Measurements from ENCODE around the gene PPP1R7. TPM values are rescaled to one million over a fixed set of nuclear protein-coding genes. Genes with fewer than 3 reads are reported as not detected.

PPP1R7 gene
- total RNA-seq, 2 donors from 2014 or later, result 48.5 to 52.7 TPM

DNA sequence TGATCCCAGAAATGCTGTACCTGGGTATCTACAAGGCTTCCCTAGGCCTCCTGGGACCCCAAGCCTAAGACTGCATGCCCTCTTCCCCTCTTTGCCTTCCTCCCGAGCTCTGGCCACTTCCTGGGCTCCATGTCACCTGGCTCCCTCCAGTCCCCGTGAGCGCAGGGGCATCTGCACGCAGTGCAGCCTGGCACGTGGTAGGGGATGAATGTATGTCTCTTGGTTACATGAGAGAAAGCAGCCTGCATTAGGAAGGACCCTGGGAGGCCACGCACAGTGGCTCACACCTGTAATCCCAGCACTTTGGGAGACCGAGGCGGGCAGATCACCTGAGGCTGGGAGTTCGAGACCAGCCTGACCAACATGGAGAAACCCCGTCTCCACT lies 16.8 kb upstream of the PPP1R7 start:
- WGBS, 2 experiments (ENCODE audit: insufficient coverage in 1 of 2, insufficient read length in 1 of 2), result 90 to 96% methylated on average over 6 to 10 of the region's 10 CpGs
- TF ChIP-seq, protein P1, sequence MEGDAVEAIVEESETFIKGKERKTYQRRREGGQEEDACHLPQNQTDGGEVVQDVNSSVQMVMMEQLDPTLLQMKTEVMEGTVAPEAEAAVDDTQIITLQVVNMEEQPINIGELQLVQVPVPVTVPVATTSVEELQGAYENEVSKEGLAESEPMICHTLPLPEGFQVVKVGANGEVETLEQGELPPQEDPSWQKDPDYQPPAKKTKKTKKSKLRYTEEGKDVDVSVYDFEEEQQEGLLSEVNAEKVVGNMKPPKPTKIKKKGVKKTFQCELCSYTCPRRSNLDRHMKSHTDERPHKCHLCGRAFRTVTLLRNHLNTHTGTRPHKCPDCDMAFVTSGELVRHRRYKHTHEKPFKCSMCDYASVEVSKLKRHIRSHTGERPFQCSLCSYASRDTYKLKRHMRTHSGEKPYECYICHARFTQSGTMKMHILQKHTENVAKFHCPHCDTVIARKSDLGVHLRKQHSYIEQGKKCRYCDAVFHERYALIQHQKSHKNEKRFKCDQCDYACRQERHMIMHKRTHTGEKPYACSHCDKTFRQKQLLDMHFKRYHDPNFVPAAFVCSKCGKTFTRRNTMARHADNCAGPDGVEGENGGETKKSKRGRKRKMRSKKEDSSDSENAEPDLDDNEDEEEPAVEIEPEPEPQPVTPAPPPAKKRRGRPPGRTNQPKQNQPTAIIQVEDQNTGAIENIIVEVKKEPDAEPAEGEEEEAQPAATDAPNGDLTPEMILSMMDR (conservative IDR thresholded peaks at IDR 0.05), result no peak
- H3K36me3 Mint-ChIP-seq (ENCODE audit: low read depth), result peaks cover 49% of the 10 kb centered on the region

DNA sequence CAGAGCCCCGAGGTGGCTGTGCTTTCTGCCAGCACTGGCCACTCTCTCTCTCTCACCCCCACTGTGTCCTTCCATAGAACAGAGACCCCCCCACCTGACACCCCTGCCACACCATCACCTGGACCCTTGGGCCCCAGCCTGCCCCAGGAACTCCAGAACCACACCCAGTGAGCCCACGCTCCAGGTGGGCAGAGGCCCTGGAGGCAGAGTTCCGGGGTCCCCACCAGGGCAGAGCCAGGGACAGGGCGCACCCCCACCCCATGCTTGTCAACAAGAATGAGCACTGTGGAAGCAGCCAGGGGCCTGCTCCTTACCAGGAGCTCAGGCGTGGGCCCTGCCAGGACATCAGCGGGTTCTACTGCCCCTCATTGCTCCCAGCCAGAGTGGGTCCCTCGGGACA lies 15.6 kb upstream of the PPP1R7 start:
- Histone ChIP-seq H3K4me3 (ENCODE audit: low read length) (no peak overlapping the region), H3K9me3 (ENCODE audit: control insufficient read depth, low read length) (no peaks in the 10 kb centered on the region), H3K9ac (ENCODE audit: extremely low read depth, low read length, poor library complexity, severe bottlenecking) (no peak overlapping the region), H3K27ac (ENCODE audit: low read depth, low read length) (no peak overlapping the region), H3K27me3 (ENCODE audit: control insufficient read depth, insufficient read depth, low read length, poor library complexity, severe bottlenecking) (no peaks in the 10 kb centered on the region), H3K4me1 (ENCODE audit: control insufficient read depth, insufficient read depth, low read length) (no peaks in the 10 kb centered on the region), H3K36me3 (ENCODE audit: control insufficient read depth, insufficient read depth, low read length) (peaks cover 35% of the 10 kb centered on the region)
- Mint-ChIP-seq H3K4me3 (no peak overlapping the region), H3K36me3 (ENCODE audit: low read depth) (peaks cover 48% of the 10 kb centered on the region), H3K4me1 (no peaks in the 10 kb centered on the region), H3K27me3 (ENCODE audit: insufficient read depth) (no peaks in the 10 kb centered on the region), H3K27ac (no peak overlapping the region), H3K9me3 (no peaks in the 10 kb centered on the region)
- 90 to 100% methylated on average over 1 to 7 of the region's 7 CpGs for WGBS, 2 experiments (ENCODE audit: insufficient coverage in 1 of 2, insufficient read length in 1 of 2)
- DNase-seq, result no peak
- TF ChIP-seq, protein P1 (conservative IDR thresholded peaks at IDR 0.05), result no peak

More for the DNA sequence above, 16.8 kb upstream of the PPP1R7 start:
- Mint-ChIP-seq H3K9me3 (no peaks in the 10 kb centered on the region), H3K27me3 (ENCODE audit: insufficient read depth) (no peaks in the 10 kb centered on the region), H3K4me3 (no peak overlapping the region), H3K27ac (no peak overlapping the region), H3K4me1 (no peaks in the 10 kb centered on the region)
- Histone ChIP-seq H3K27ac (ENCODE audit: low read depth, low read length) (no peak overlapping the region), H3K4me3 (ENCODE audit: low read length) (no peak overlapping the region), H3K9ac (ENCODE audit: extremely low read depth, low read length, poor library complexity, severe bottlenecking) (no peak overlapping the region), H3K27me3 (ENCODE audit: control insufficient read depth, insufficient read depth, low read length, poor library complexity, severe bottlenecking) (no peaks in the 10 kb centered on the region), H3K4me1 (ENCODE audit: control insufficient read depth, insufficient read depth, low read length) (no peaks in the 10 kb centered on the region), H3K36me3 (ENCODE audit: control insufficient read depth, insufficient read depth, low read length) (peaks cover 28% of the 10 kb centered on the region), H3K9me3 (ENCODE audit: control insufficient read depth, low read length) (no peaks in the 10 kb centered on the region)
- no peak for DNase-seq

DNA sequence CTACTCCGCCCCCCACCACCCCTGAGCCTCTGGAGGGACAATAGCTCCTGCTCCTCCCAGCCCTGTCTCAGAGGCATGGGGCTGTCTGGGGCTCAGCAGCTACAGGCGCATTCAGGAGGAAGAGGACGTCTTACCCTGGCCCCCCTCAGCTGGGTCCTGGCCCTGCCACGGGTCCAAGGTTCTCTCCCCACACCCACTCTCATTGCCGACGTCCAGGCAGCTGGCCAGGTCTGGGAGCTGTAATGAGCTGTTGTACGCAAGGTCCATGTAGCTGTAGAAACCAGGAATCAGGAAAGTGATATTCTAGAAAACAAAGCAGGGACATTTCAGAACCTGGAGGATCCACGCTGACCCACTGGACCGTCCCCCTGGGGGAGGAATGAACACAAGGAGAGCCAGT lies 14.5 kb upstream of the PPP1R7 start:
- WGBS, 2 experiments (ENCODE audit: insufficient coverage in 1 of 2, insufficient read length in 1 of 2), result 89 to 98% methylated on average over 6 to 9 of the region's 9 CpGs
- Mint-ChIP-seq H3K4me1 (no peaks in the 10 kb centered on the region), H3K27ac (no peak overlapping the region), H3K36me3 (ENCODE audit: low read depth) (peaks cover 54% of the 10 kb centered on the region), H3K9me3 (no peaks in the 10 kb centered on the region), H3K27me3 (ENCODE audit: insufficient read depth) (no peaks in the 10 kb centered on the region), H3K4me3 (no peak overlapping the region)
- DNase-seq, result no peak
- H3K4me1 ChIP-seq (ENCODE audit: control insufficient read depth, insufficient read depth, low read length), result no peaks in the 10 kb centered on the region
- TF ChIP-seq, protein P1 (conservative IDR thresholded peaks at IDR 0.05), result no peak
- H3K4me3 ChIP-seq (ENCODE audit: low read length), result no peak overlapping the region
- H3K27me3 ChIP-seq (ENCODE audit: control insufficient read depth, insufficient read depth, low read length, poor library complexity, severe bottlenecking), result no peaks in the 10 kb centered on the region
- no peak overlapping the region for H3K9ac ChIP-seq (ENCODE audit: extremely low read depth, low read length, poor library complexity, severe bottlenecking)
- no peak overlapping the region for H3K27ac ChIP-seq (ENCODE audit: low read depth, low read length)
- peaks cover 41% of the 10 kb centered on the region for H3K36me3 ChIP-seq (ENCODE audit: control insufficient read depth, insufficient read depth, low read length)
- H3K9me3 ChIP-seq (ENCODE audit: control insufficient read depth, low read length), result no peaks in the 10 kb centered on the region

Data from endodermal cell (in vitro differentiated cells).